Measurements from ENCODE around the gene VIPR1.

DNA sequence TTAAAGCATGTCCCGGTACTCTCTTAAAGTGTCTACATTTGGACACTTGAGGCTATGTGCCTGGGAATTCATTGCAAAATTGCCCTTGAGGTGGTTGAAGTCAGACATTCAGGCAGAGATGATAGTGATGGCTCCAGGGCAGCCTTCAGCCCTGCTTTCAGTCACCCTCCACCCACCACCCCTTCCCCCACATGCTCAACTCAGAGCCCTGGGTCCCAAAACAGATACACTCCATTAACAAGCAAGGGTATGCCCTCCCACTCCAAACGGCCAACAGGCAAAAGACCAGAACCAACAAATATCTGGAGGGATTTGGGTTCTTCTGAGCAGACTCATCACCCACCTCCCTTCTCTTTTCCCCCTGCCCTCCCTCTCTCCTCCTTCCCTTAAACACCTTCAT is 29.9 kb upstream of the VIPR1 start:
- TF ChIP-seq, protein P1, sequence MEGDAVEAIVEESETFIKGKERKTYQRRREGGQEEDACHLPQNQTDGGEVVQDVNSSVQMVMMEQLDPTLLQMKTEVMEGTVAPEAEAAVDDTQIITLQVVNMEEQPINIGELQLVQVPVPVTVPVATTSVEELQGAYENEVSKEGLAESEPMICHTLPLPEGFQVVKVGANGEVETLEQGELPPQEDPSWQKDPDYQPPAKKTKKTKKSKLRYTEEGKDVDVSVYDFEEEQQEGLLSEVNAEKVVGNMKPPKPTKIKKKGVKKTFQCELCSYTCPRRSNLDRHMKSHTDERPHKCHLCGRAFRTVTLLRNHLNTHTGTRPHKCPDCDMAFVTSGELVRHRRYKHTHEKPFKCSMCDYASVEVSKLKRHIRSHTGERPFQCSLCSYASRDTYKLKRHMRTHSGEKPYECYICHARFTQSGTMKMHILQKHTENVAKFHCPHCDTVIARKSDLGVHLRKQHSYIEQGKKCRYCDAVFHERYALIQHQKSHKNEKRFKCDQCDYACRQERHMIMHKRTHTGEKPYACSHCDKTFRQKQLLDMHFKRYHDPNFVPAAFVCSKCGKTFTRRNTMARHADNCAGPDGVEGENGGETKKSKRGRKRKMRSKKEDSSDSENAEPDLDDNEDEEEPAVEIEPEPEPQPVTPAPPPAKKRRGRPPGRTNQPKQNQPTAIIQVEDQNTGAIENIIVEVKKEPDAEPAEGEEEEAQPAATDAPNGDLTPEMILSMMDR (IDR thresholded peaks at IDR 0.05; ENCODE audit: low read length), result no peak
- TF ChIP-seq EZH2 (IDR thresholded peaks at IDR 0.05; ENCODE audit: borderline replicate concordance, low read length), result no peak
